ENCODE measurements around the gene USH1C. TPM values are rescaled to one million over a fixed set of nuclear protein-coding genes. Genes with fewer than 3 reads are reported as not detected.

The USH1C gene
- total RNA-seq, 1 experiment from 2014 or later = 1.0 TPM

- Histone ChIP-seq H3K56ac (ENCODE audit: insufficient read length, low read depth, low read length) (no peak overlapping the region), H3K23ac (ENCODE audit: insufficient read length, low read depth, low read length) (no peak overlapping the region), H3K9ac (ENCODE audit: extremely low read depth, insufficient read length, low read length) (no peak overlapping the region), H4K91ac (ENCODE audit: insufficient read length, low read depth, low read length) (no peak overlapping the region), H2AK5ac (ENCODE audit: insufficient read length, low read length) (no peak overlapping the region), H2BK5ac (ENCODE audit: insufficient read length, low read length) (no peak overlapping the region), H2BK15ac (ENCODE audit: low read depth, low read length) (no peak overlapping the region), H4K8ac (replicated peaks; ENCODE audit: insufficient read length, low read depth, low read length) (no peak overlapping the region), H3K18ac (ENCODE audit: insufficient read length, low read depth, low read length) (no peak overlapping the region), H2AFZ (ENCODE audit: low read length) (no peak overlapping the region), H3K4ac (ENCODE audit: low read depth, low read length) (no peak overlapping the region), H3K79me1 (ENCODE audit: insufficient read depth, low read depth, low read length, poor library complexity, severe bottlenecking) (no peaks in the 10 kb centered on the region), H2BK120ac (ENCODE audit: low read depth, low read length, poor library complexity, severe bottlenecking) (no peak overlapping the region), H3K9me3 (ENCODE audit: control insufficient read depth, low read depth, low read length) (no peaks in the 10 kb centered on the region), H3K23me2 (ENCODE audit: insufficient read length, low read depth, low read length, poor library complexity, severe bottlenecking) (no peaks in the 10 kb centered on the region), H2BK12ac (ENCODE audit: insufficient read length, low read depth, low read length) (no peak overlapping the region), H4K5ac (ENCODE audit: insufficient read length, low read depth, low read length) (no peak overlapping the region), H3K27me3 (ENCODE audit: insufficient read depth, low read length) (no peaks in the 10 kb centered on the region), H3K4me2 (ENCODE audit: insufficient read depth, insufficient read length, low read length) (no peak overlapping the region), H3K14ac (ENCODE audit: insufficient read depth, low read length) (no peak overlapping the region), H4K20me1 (ENCODE audit: control insufficient read depth, insufficient read depth, insufficient read length) (no peaks in the 10 kb centered on the region), H3T11ph (ENCODE audit: low read length) (no peak overlapping the region), H2BK20ac (ENCODE audit: low read depth, low read length, poor library complexity, severe bottlenecking) (no peak overlapping the region), H3K4me1 (ENCODE audit: insufficient read depth, low read length) (no peaks in the 10 kb centered on the region), H3K27ac (ENCODE audit: insufficient read length, low read depth, low read length) (no peak overlapping the region), H3K79me2 (ENCODE audit: insufficient read depth, low read length) (no peaks in the 10 kb centered on the region)
- Mint-ChIP-seq H3K4me1 (peaks cover 5 to 11% of the 10 kb centered on the region in 2 experiments), H3K27ac (no peak overlapping the region; a peak in 1 of 7 replicates), H3K27me3 (ENCODE audit: low read depth) (peaks cover 12% of the 10 kb centered on the region), H3K4me3 (no peak overlapping the region), H3K9me3 (no peaks in the 10 kb centered on the region), H3K36me3 (ENCODE audit: insufficient read depth in 1 of 3, low read depth in 3 of 3) (no peaks in the 10 kb centered on the region)
- no peak for TF ChIP-seq CTCF (conservative IDR thresholded peaks at IDR 0.05)
- no CpG with 5 or more reads among the region's 6 CpGs for WGBS (ENCODE audit: extremely low coverage, insufficient read length, low lambda C conversion rate)
- DNase-seq = no peak
These were observed 37.9 kb downstream of the USH1C start for GRCh38 chr11:17506314-17506713.
